Left ventricle myocardium inferior (tissue), 1 donor: Measurements from ENCODE around the gene PDE8A. TPM values are rescaled to one million over a fixed set of nuclear protein-coding genes. Genes with fewer than 3 reads are reported as not detected.

Source experiments
- DNase-seq: peaks from one replicate; pipeline ENCODE4 v3.0.0-alpha.2; 2020
- H3K27ac ChIP-seq: fragments of 200-600 bp; replicated peaks from 2 replicates; pipeline ENCODE4 v1.8.0; 2021
- H3K27me3 ChIP-seq: fragments of 200-600 bp; 2 replicates; pipeline ENCODE4 v1.8.0; 2021; ENCODE audit warnings: low read depth
- H3K36me3 ChIP-seq: fragments of 200-600 bp; 2 replicates; pipeline ENCODE4 v1.8.0; 2021
- H3K4me1 ChIP-seq: fragments of 200-600 bp; 2 replicates; pipeline ENCODE4 v1.8.0; 2021
- H3K4me3 ChIP-seq: fragments of 200-600 bp; 2 replicates; pipeline ENCODE4 v1.8.0; 2021; ENCODE audit warnings: mild to moderate bottlenecking, moderate library complexity
- H3K9me3 ChIP-seq: fragments of 200-600 bp; replicated peaks from 2 replicates; pipeline ENCODE4 v1.8.0; 2021
- CTCF ChIP-seq: fragments of 200-600 bp; IDR thresholded peaks from 2 replicates; pipeline ENCODE4 v1.8.0; 2021; ENCODE audit warnings: antibody characterized with exemption, mild to moderate bottlenecking, borderline replicate concordance
- intact Hi-C: fragments of 100-400 bp; cut with micrococcal nuclease; formaldehyde crosslinking; loops from one replicate; pipeline ENCODE4 v1.11.0; 2022
- total RNA-seq: library from RNA; stranded (reverse); fragmentation: NEBNext Ultra II Directional; extraction: Animal tissue kit (Norgen Biotek cat#: 25700); gene quantifications from one replicate; pipeline ENCODE4 v1.2.1, GENCODE V29; 2021
- donor health status: DM: no; HTN: yes; CAD: no; lungs with severe emphysema.

PDE8A gene
- total RNA-seq, 1 donor from 2014 or later = 17.8 TPM

- peaks cover 7% of the 10 kb centered on the region for H3K9me3 ChIP-seq
- H3K27me3 ChIP-seq = no peaks in the 10 kb centered on the region
- no peak for TF ChIP-seq CTCF
- no peaks in the 10 kb centered on the region for H3K36me3 ChIP-seq
- no peak overlapping the region for H3K4me3 ChIP-seq
- intact Hi-C loops = no loop called here
- H3K27ac ChIP-seq = no peak overlapping the region
- DNase-seq = no peak
- H3K4me1 ChIP-seq = peaks cover 4% of the 10 kb centered on the region
Measured at GRCh38 chr15:84961114-84961452, 20.6 kb upstream of the PDE8A start.

GRCh38 chr15:84961707-84962106 lies 19.9 kb upstream of the PDE8A start:
- Histone ChIP-seq H3K27me3 (no peaks in the 10 kb centered on the region), H3K36me3 (no peaks in the 10 kb centered on the region), H3K9me3 (peaks cover 7% of the 10 kb centered on the region), H3K4me3 (no peak overlapping the region), H3K27ac (no peak overlapping the region), H3K4me1 (peaks cover 4% of the 10 kb centered on the region)
- intact Hi-C loops = no loop called here
- no peak for TF ChIP-seq CTCF
- DNase-seq = no peak

- H3K4me3 ChIP-seq = no peak overlapping the region
- TF ChIP-seq CTCF = no peak
- H3K9me3 ChIP-seq = peaks cover 7% of the 10 kb centered on the region
- no peak for DNase-seq
- no peaks in the 10 kb centered on the region for H3K36me3 ChIP-seq
- H3K27ac ChIP-seq = no peak overlapping the region
- no peaks in the 10 kb centered on the region for H3K27me3 ChIP-seq
- peaks cover 4% of the 10 kb centered on the region for H3K4me1 ChIP-seq
- intact Hi-C loops = no loop called here
Measured at GRCh38 chr15:84962955-84963354, 18.7 kb upstream of the PDE8A start.

GRCh38 chr15:84967380-84967779 lies 14.3 kb upstream of the PDE8A start:
- H3K27ac ChIP-seq = no peak overlapping the region
- H3K36me3 ChIP-seq = no peaks in the 10 kb centered on the region
- peaks cover 7% of the 10 kb centered on the region for H3K9me3 ChIP-seq
- TF ChIP-seq CTCF = no peak
- no peak overlapping the region for H3K4me3 ChIP-seq
- intact Hi-C loops = no loop called here
- DNase-seq = no peak
- H3K27me3 ChIP-seq = no peaks in the 10 kb centered on the region
- H3K4me1 ChIP-seq = peaks cover 4% of the 10 kb centered on the region

GRCh38 chr15:84968301-84968700 lies 13.4 kb upstream of the PDE8A start:
- DNase-seq = no peak
- Histone ChIP-seq H3K36me3 (no peaks in the 10 kb centered on the region), H3K4me3 (no peak overlapping the region), H3K4me1 (peaks cover 4% of the 10 kb centered on the region), H3K9me3 (peaks cover 7% of the 10 kb centered on the region), H3K27me3 (no peaks in the 10 kb centered on the region), H3K27ac (no peak overlapping the region)
- TF ChIP-seq CTCF = no peak
- intact Hi-C loops = no loop called here

- Histone ChIP-seq H3K9me3 (peaks cover 7% of the 10 kb centered on the region), H3K4me1 (peaks cover 4% of the 10 kb centered on the region), H3K4me3 (no peak overlapping the region), H3K36me3 (no peaks in the 10 kb centered on the region), H3K27me3 (no peaks in the 10 kb centered on the region), H3K27ac (no peak overlapping the region)
- TF ChIP-seq CTCF = no peak
- DNase-seq = no peak
- intact Hi-C loops = no loop called here
Measured at GRCh38 chr15:84969257-84969656, 12.4 kb upstream of the PDE8A start.
